HG03097 (cell line): ENCODE results near the gene RPL19.

Experiments
- ATAC-seq: cut with Tn5 transposase; IDR thresholded peaks from one replicate; pipeline ENCODE4 v1.9.1; 2021; ENCODE audit not compliant: unreplicated experiment, low FRiP score

RPL19 gene

GRCh38 chr17:39222866-39223834, 23.1 kb downstream of the RPL19 start:
- ATAC-seq: no peak

GRCh38 chr17:39223907-39224777, 24.1 kb downstream of the RPL19 start:
- ATAC-seq: no peak

- no peak for ATAC-seq
These were observed 24.8 kb downstream of the RPL19 start for GRCh38 chr17:39224778-39225307.

- ATAC-seq: no peak
These were observed 25.4 kb downstream of the RPL19 start, which contains the start of gene STAC2 for GRCh38 chr17:39225308-39225958. Gene STAC2, minus strand, starts transcription at chr17:39225945. Its CDS starts 443 bp downstream, at chr17:39225502.

GRCh38 chr17:39225959-39226683, 26.0 kb downstream of the RPL19 start:
- ATAC-seq: no peak

- no peak for ATAC-seq
These were observed 27.4 kb downstream of the RPL19 start for GRCh38 chr17:39227364-39227919.

- ATAC-seq: no peak
These were observed 29.3 kb downstream of the RPL19 start for GRCh38 chr17:39229274-39229913.

- no peak for ATAC-seq
These were observed 30.3 kb downstream of the RPL19 start for GRCh38 chr17:39230361-39230760.

GRCh38 chr17:39231091-39231561, 31.0 kb downstream of the RPL19 start:
- no peak for ATAC-seq

GRCh38 chr17:39231591-39232551, 31.8 kb downstream of the RPL19 start:
- ATAC-seq: no peak

- no peak for ATAC-seq
These were observed 35.7 kb downstream of the RPL19 start for GRCh38 chr17:39235555-39236449.

- no peak for ATAC-seq
These were observed 36.4 kb downstream of the RPL19 start for GRCh38 chr17:39236450-39236927.

GRCh38 chr17:39236981-39237441, 36.9 kb downstream of the RPL19 start:
- ATAC-seq: no peak

GRCh38 chr17:39237586-39237985, 37.5 kb downstream of the RPL19 start:
- no peak for ATAC-seq

GRCh38 chr17:39238311-39238972, 38.4 kb downstream of the RPL19 start:
- no peak for ATAC-seq
